GM12864 (cell line): ENCODE data around the gene GLCCI1.
A peak's percentile ranks its signal among the peaks of the same experiment; 100 is the strongest.

Source experiments
- DNase-seq: peaks from one replicate; pipeline ENCODE4 v3.0.0-alpha.2; 2011; ENCODE audit warnings: low read depth
- H3K4me3 ChIP-seq: 2 replicates; pipeline ENCODE4 v1.5.1; 2011; ENCODE audit warnings: mild to moderate bottlenecking, low read depth, low read length, control low read depth
- CTCF ChIP-seq: IDR thresholded peaks from 2 replicates; pipeline ENCODE4 v1.5.1; 2011; ENCODE audit warnings: low read depth, mild to moderate bottlenecking, moderate library complexity, low read length, control low read depth, inconsistent platforms; ENCODE audit errors: missing control alignments

GLCCI1 gene

GRCh38 chr7:7972922-7973594 lies 4.5 kb downstream of the GLCCI1 start:
- TF ChIP-seq CTCF, result no peak

GRCh38 chr7:7976677-7977076 lies 8.1 kb downstream of the GLCCI1 start:
- no peak for DNase-seq
- H3K4me3 ChIP-seq, result no peak overlapping the region
- TF ChIP-seq CTCF, result no peak

More at GRCh38 chr7:7972922-7973594, 4.5 kb downstream of the GLCCI1 start:
- DNase-seq, result no peak
- peak overlapping the region; percentile 41; the same call in 1 of the 2 replicates for H3K4me3 ChIP-seq

GRCh38 chr7:7977774-7978173 lies 9.2 kb downstream of the GLCCI1 start:
- no peak for TF ChIP-seq CTCF
- no peak for DNase-seq
- H3K4me3 ChIP-seq, result no peak overlapping the region

- no peak overlapping the region for H3K4me3 ChIP-seq
- TF ChIP-seq CTCF, result no peak
- no peak for DNase-seq
These were observed 10.3 kb downstream of the GLCCI1 start for GRCh38 chr7:7978860-7979259.

- no peak for TF ChIP-seq CTCF
- no peak for DNase-seq
- no peak overlapping the region for H3K4me3 ChIP-seq
These were observed 11.0 kb downstream of the GLCCI1 start for GRCh38 chr7:7979558-7979957.

GRCh38 chr7:7980134-7980533 lies 11.5 kb downstream of the GLCCI1 start:
- no peak overlapping the region for H3K4me3 ChIP-seq
- TF ChIP-seq CTCF, result no peak
- no peak for DNase-seq

- no peak for TF ChIP-seq CTCF
- no peak for DNase-seq
- H3K4me3 ChIP-seq, result no peak overlapping the region
These were observed 14.3 kb downstream of the GLCCI1 start for GRCh38 chr7:7982904-7983303.
